Thoracic aorta (tissue), 2 donors: ENCODE measurements around the gene IP6K3. TPM values are rescaled to one million over a fixed set of nuclear protein-coding genes. Genes with fewer than 3 reads are reported as not detected.

Experiments used
- ATAC-seq: fragments of 150-250 bp; one replicate; pipeline ENCODE4 v1.8.0; 2017; ENCODE audit warnings: low read depth; ENCODE audit not compliant: insufficient number of reproducible peaks, low FRiP score
- DNase-seq: peaks from one replicate; pipeline ENCODE4 v3.0.0-alpha.2; 2020; ENCODE audit warnings: low spot score
- H3K27ac ChIP-seq, 2 donors: fragments of 200-600 bp; sonication (generic); 1 replicate in 1 of 2; 2 replicates in 1 of 2; pipeline ENCODE4 v1.5.1; 2016; ENCODE audit warnings: mild to moderate bottlenecking in 2 of 2, moderate library complexity in 2 of 2
- H3K27me3 ChIP-seq: fragments of 200-600 bp; sonication (generic); replicated peaks from 2 replicates; pipeline ENCODE4 v1.6.0; 2016; ENCODE audit warnings: mild to moderate bottlenecking; ENCODE audit not compliant: insufficient read depth
- H3K36me3 ChIP-seq: fragments of 200-600 bp; sonication (generic); one replicate; pipeline ENCODE4 v1.5.1; 2016
- H3K4me1 ChIP-seq, 2 donors: fragments of 200-600 bp; sonication (generic); 1 replicate in 1 of 2; 2 replicates in 1 of 2; pipeline versions ENCODE4 v1.5.1 to v1.6.0; 2016; ENCODE audit warnings: low read depth in 2 of 2, mild to moderate bottlenecking in 1 of 2; ENCODE audit not compliant: control insufficient read depth in 1 of 2
- H3K4me3 ChIP-seq: fragments of 200-600 bp; sonication (generic); 2 replicates; pipeline ENCODE4 v1.5.1; 2016; ENCODE audit warnings: mild to moderate bottlenecking
- H3K9me3 ChIP-seq: fragments of 200-600 bp; sonication (generic); 2 replicates; pipeline ENCODE4 v1.5.1; 2016
- total RNA-seq, 2 donors: library from RNA; depleted of rRNA; stranded (reverse); fragments of >200 nt; gene quantifications; one replicate each; pipeline versions ENCODE4 v1.1.0 to v1.2.3, GENCODE V29; 2016
- TF ChIP-seq, protein P1 (sequence below): fragments of 200-600 bp; sonication (generic); IDR thresholded peaks from one replicate; pipeline ENCODE4 v1.5.1; 2019; ENCODE audit warnings: antibody characterized with exemption

IP6K3 gene
- total RNA-seq, 2 donors from 2014 or later = 0.27 to 0.56 TPM

GRCh38 chr6:33786736-33787135 is 40.0 kb upstream of the IP6K3 start:
- Histone ChIP-seq H3K27me3 (no peaks in the 10 kb centered on the region), H3K27ac (no peak overlapping the region), H3K9me3 (no peaks in the 10 kb centered on the region), H3K4me3 (no peak overlapping the region), H3K4me1 (peaks cover 18 to 37% of the 10 kb centered on the region in 2 donors), H3K36me3 (peaks cover 20% of the 10 kb centered on the region)
- DNase-seq = no peak
- no peak for ATAC-seq
- TF ChIP-seq, protein P1, sequence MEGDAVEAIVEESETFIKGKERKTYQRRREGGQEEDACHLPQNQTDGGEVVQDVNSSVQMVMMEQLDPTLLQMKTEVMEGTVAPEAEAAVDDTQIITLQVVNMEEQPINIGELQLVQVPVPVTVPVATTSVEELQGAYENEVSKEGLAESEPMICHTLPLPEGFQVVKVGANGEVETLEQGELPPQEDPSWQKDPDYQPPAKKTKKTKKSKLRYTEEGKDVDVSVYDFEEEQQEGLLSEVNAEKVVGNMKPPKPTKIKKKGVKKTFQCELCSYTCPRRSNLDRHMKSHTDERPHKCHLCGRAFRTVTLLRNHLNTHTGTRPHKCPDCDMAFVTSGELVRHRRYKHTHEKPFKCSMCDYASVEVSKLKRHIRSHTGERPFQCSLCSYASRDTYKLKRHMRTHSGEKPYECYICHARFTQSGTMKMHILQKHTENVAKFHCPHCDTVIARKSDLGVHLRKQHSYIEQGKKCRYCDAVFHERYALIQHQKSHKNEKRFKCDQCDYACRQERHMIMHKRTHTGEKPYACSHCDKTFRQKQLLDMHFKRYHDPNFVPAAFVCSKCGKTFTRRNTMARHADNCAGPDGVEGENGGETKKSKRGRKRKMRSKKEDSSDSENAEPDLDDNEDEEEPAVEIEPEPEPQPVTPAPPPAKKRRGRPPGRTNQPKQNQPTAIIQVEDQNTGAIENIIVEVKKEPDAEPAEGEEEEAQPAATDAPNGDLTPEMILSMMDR = no peak

DNA sequence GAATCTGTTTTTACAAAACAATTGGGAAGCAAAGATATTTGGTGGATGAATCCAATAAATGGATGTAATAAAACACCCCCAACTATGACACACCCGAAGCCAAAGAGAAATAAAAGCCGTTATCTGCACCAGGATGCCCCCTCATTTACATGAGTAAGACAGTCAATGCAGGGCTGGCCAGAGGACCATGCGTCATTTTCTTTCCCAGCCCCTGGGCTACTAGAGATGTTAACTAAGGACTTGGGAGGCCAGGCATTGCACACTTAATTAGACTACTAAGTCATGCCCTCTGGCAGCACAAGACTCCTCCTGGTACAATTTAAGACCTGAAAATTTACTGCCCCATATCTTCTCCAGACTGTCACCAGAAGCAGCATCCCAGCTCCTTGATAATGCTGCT is 39.1 kb upstream of the IP6K3 start:
- Histone ChIP-seq H3K4me1 (peaks cover 22 to 45% of the 10 kb centered on the region in 2 donors), H3K27me3 (no peaks in the 10 kb centered on the region), H3K27ac (no peak overlapping the region), H3K4me3 (no peak overlapping the region), H3K9me3 (no peaks in the 10 kb centered on the region), H3K36me3 (peaks cover 21% of the 10 kb centered on the region)
- TF ChIP-seq, protein P1 = no peak
- no peak for DNase-seq
- ATAC-seq = no peak

GRCh38 chr6:33784787-33785186 is 38.1 kb upstream of the IP6K3 start:
- ATAC-seq = no peak

GRCh38 chr6:33783781-33784520 is 37.2 kb upstream of the IP6K3 start:
- no peak for ATAC-seq

More at GRCh38 chr6:33784787-33785186, 38.1 kb upstream of the IP6K3 start:
- H3K4me3 ChIP-seq = no peak overlapping the region
- peaks cover 22 to 45% of the 10 kb centered on the region in 2 donors for H3K4me1 ChIP-seq
- TF ChIP-seq, protein P1 = no peak
- no peak for DNase-seq
- H3K36me3 ChIP-seq = peaks cover 31% of the 10 kb centered on the region
- H3K27me3 ChIP-seq = no peaks in the 10 kb centered on the region
- no peak overlapping the region for H3K27ac ChIP-seq
- H3K9me3 ChIP-seq = no peaks in the 10 kb centered on the region

GRCh38 chr6:33782561-33782960 is 35.9 kb upstream of the IP6K3 start:
- no peak for ATAC-seq

More at GRCh38 chr6:33783781-33784520, 37.2 kb upstream of the IP6K3 start:
- peaks cover 22 to 40% of the 10 kb centered on the region in 2 donors for H3K4me1 ChIP-seq
- H3K27me3 ChIP-seq = no peaks in the 10 kb centered on the region
- no peak overlapping the region for H3K27ac ChIP-seq
- DNase-seq = no peak
- H3K4me3 ChIP-seq = no peak overlapping the region
- H3K9me3 ChIP-seq = no peaks in the 10 kb centered on the region
- H3K36me3 ChIP-seq = peaks cover 39% of the 10 kb centered on the region
- TF ChIP-seq, protein P1 = no peak

More at GRCh38 chr6:33782561-33782960, 35.9 kb upstream of the IP6K3 start:
- TF ChIP-seq, protein P1 = no peak
- H3K36me3 ChIP-seq = peaks cover 53% of the 10 kb centered on the region
- no peak for DNase-seq
- no peak overlapping the region for H3K4me3 ChIP-seq
- no peak overlapping the region for H3K27ac ChIP-seq
- peaks cover 22 to 36% of the 10 kb centered on the region in 2 donors for H3K4me1 ChIP-seq
- H3K9me3 ChIP-seq = no peaks in the 10 kb centered on the region
- no peaks in the 10 kb centered on the region for H3K27me3 ChIP-seq
